ENCODE results near the gene MRPL27.
A peak's percentile ranks its signal among the peaks of the same experiment; 100 is the strongest.

GRCh38 chr17:50380369-50381259 is 7.6 kb upstream of the MRPL27 start:
- TF ChIP-seq CTCF (IDR thresholded peaks at IDR 0.05) (peak in 2 of 6 experiments; percentile 4 to 14), POLR2A (IDR thresholded peaks at IDR 0.05) (no peak)

Data from Peyer's patch (tissue), 4 donors.